K562 (cell line): ENCODE measurements around the gene SPTLC1. TPM values are rescaled to one million over a fixed set of nuclear protein-coding genes. Genes with fewer than 3 reads are reported as not detected.

Experiments
- BRD4 ChIP-seq: fragments of 200-600 bp; sonication (generic); IDR thresholded peaks from 2 replicates; pipeline ENCODE4 v1.6.1; 2017; ENCODE audit warnings: inconsistent platforms
- CREB1 ChIP-seq, 2 experiments: sonication (generic) in 1 of 2; formaldehyde crosslinking in 1 of 2; IDR thresholded peaks; 2 replicates each; pipeline versions ENCODE4 v1.6.1 to v1.8.0; 2012 to 2022; ENCODE audit warnings: inconsistent platforms in 1 of 2, mild to moderate bottlenecking in 1 of 2, missing genetic modification reagents in 1 of 2, moderate library complexity in 1 of 2
- GATA2 ChIP-seq: sonication (generic); formaldehyde crosslinking; IDR thresholded peaks from 2 replicates; pipeline ENCODE4 v1.4.0; 2020; ENCODE audit warnings: mild to moderate bottlenecking, missing genetic modification reagents
- JUN ChIP-seq, 2 experiments: sonication (generic) in 1 of 2; formaldehyde crosslinking in 1 of 2; IDR thresholded peaks; 2 replicates each; pipeline versions ENCODE4 v1.6.1 to v1.8.0; 2012 to 2022; ENCODE audit warnings: borderline replicate concordance in 2 of 2, mild to moderate bottlenecking in 2 of 2, improper control_type of control experiment in 1 of 2, low read depth in 1 of 2, low read length in 1 of 2, missing genetic modification reagents in 1 of 2
- PBX2 ChIP-seq, 2 experiments: IDR thresholded peaks in 1 of 2; conservative IDR thresholded peaks in 1 of 2; 2 replicates each; pipeline ENCODE4 v1.6.1; 2016; ENCODE audit warnings: low read depth in 2 of 2, mild to moderate bottlenecking in 1 of 2, missing compliant biosample characterization in 1 of 2, missing genetic modification characterization in 1 of 2, moderate library complexity in 1 of 2
- PREB ChIP-seq: sonication (generic); formaldehyde crosslinking; IDR thresholded peaks from 2 replicates; pipeline ENCODE4 v1.8.1; 2023; ENCODE audit warnings: mild to moderate bottlenecking, missing genetic modification reagents
- ZBTB33 ChIP-seq: sonication (generic); formaldehyde crosslinking; IDR thresholded peaks from 2 replicates; pipeline ENCODE4 v1.8.1; 2023; ENCODE audit warnings: mild to moderate bottlenecking, missing genetic modification reagents
- ZC3H8 ChIP-seq: fragments of 450-650 bp; IDR thresholded peaks from 2 replicates; pipeline ENCODE4 v1.6.1; 2017
- polyA plus RNA-seq, 8 experiments: library from polyadenylated mRNA; depleted of rRNA in 4 of 8; stranded (reverse) in 5 of 8; unstranded in 3 of 8; fragments of >200 nt; fragmentation: Nextera tagmentation in 2 of 8; fragmentation: Illumina TruSeq in 1 of 8; extraction: Ambion mirVana in 2 of 8; extraction: Trizol in 1 of 8; gene quantifications; 2 replicates each; pipeline versions ENCODE4 v1.2.1 to v1.2.3, GENCODE V29; 2011 to 2014; ENCODE audit warnings: inconsistent platforms in 1 of 8, missing spikeins in 1 of 8
- total RNA-seq, 7 experiments: library from RNA; depleted of rRNA in 6 of 7; stranded (reverse); fragments of >200 nt in 6 of 7; fragmentation: Illumina TruSeq in 2 of 7; extraction: Trizol in 2 of 7; gene quantifications; 2 replicates each; pipeline versions ENCODE4 v1.2.1 to v1.2.3, GENCODE V29; 2011 to 2021; ENCODE audit warnings: low replicate concordance in 1 of 7
- TF ChIP-seq, protein P1 (sequence below): fragments of 450-650 bp; IDR thresholded peaks from 2 replicates; pipeline ENCODE4 v1.6.1; 2016; ENCODE audit warnings: mild to moderate bottlenecking, moderate library complexity

The SPTLC1 gene
- total and polyA plus RNA-seq, 9 of the 15 experiments (the other 6 are each of a cell fraction or from before 2014, with no cell fraction given) = 58.8 to 125 (median 84.5) TPM

DNA sequence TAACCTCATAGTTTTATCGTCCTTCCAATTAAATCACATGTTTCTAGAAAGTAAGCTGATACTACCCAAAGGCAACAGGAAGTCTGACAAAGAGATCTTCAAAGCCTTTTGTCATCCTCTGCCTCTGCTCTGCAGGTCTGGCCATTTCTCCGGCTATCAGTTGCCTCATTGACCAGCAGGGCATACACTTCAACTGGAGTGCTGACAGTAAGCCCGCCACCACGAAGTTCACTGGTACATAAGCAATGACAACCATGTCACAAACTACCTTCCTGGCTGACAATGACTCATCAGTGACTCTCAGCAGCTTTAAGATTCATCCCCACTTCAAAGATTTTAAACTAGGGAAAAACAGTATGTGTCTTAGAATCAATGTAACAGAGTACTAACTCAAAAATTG lies 20.6 kb downstream of the SPTLC1 start (continued):
- TF ChIP-seq, protein P1, sequence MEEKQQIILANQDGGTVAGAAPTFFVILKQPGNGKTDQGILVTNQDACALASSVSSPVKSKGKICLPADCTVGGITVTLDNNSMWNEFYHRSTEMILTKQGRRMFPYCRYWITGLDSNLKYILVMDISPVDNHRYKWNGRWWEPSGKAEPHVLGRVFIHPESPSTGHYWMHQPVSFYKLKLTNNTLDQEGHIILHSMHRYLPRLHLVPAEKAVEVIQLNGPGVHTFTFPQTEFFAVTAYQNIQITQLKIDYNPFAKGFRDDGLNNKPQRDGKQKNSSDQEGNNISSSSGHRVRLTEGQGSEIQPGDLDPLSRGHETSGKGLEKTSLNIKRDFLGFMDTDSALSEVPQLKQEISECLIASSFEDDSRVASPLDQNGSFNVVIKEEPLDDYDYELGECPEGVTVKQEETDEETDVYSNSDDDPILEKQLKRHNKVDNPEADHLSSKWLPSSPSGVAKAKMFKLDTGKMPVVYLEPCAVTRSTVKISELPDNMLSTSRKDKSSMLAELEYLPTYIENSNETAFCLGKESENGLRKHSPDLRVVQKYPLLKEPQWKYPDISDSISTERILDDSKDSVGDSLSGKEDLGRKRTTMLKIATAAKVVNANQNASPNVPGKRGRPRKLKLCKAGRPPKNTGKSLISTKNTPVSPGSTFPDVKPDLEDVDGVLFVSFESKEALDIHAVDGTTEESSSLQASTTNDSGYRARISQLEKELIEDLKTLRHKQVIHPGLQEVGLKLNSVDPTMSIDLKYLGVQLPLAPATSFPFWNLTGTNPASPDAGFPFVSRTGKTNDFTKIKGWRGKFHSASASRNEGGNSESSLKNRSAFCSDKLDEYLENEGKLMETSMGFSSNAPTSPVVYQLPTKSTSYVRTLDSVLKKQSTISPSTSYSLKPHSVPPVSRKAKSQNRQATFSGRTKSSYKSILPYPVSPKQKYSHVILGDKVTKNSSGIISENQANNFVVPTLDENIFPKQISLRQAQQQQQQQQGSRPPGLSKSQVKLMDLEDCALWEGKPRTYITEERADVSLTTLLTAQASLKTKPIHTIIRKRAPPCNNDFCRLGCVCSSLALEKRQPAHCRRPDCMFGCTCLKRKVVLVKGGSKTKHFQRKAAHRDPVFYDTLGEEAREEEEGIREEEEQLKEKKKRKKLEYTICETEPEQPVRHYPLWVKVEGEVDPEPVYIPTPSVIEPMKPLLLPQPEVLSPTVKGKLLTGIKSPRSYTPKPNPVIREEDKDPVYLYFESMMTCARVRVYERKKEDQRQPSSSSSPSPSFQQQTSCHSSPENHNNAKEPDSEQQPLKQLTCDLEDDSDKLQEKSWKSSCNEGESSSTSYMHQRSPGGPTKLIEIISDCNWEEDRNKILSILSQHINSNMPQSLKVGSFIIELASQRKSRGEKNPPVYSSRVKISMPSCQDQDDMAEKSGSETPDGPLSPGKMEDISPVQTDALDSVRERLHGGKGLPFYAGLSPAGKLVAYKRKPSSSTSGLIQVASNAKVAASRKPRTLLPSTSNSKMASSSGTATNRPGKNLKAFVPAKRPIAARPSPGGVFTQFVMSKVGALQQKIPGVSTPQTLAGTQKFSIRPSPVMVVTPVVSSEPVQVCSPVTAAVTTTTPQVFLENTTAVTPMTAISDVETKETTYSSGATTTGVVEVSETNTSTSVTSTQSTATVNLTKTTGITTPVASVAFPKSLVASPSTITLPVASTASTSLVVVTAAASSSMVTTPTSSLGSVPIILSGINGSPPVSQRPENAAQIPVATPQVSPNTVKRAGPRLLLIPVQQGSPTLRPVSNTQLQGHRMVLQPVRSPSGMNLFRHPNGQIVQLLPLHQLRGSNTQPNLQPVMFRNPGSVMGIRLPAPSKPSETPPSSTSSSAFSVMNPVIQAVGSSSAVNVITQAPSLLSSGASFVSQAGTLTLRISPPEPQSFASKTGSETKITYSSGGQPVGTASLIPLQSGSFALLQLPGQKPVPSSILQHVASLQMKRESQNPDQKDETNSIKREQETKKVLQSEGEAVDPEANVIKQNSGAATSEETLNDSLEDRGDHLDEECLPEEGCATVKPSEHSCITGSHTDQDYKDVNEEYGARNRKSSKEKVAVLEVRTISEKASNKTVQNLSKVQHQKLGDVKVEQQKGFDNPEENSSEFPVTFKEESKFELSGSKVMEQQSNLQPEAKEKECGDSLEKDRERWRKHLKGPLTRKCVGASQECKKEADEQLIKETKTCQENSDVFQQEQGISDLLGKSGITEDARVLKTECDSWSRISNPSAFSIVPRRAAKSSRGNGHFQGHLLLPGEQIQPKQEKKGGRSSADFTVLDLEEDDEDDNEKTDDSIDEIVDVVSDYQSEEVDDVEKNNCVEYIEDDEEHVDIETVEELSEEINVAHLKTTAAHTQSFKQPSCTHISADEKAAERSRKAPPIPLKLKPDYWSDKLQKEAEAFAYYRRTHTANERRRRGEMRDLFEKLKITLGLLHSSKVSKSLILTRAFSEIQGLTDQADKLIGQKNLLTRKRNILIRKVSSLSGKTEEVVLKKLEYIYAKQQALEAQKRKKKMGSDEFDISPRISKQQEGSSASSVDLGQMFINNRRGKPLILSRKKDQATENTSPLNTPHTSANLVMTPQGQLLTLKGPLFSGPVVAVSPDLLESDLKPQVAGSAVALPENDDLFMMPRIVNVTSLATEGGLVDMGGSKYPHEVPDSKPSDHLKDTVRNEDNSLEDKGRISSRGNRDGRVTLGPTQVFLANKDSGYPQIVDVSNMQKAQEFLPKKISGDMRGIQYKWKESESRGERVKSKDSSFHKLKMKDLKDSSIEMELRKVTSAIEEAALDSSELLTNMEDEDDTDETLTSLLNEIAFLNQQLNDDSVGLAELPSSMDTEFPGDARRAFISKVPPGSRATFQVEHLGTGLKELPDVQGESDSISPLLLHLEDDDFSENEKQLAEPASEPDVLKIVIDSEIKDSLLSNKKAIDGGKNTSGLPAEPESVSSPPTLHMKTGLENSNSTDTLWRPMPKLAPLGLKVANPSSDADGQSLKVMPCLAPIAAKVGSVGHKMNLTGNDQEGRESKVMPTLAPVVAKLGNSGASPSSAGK = peak; percentile 32; the same call in 1 of the 2 replicates
- TF ChIP-seq GATA2 (CRISPR knock-in tag) = no peak
- TF ChIP-seq BRD4 = no peak
- no peak for TF ChIP-seq CREB1 (IDR thresholded peaks at IDR 0.05)
- 0 out of 2 replicates have a peak, but pooled peaks have one; percentile 34 for TF ChIP-seq CREB1 (CRISPR knock-in tag; IDR thresholded peaks at IDR 0.05)
- no peak for TF ChIP-seq PREB (CRISPR knock-in tag)
- TF ChIP-seq JUN (IDR thresholded peaks at IDR 0.05; ENCODE audit: borderline replicate concordance, low read depth, low read length) = peak; percentile 62; the same call in 1 of the 2 replicates
- TF ChIP-seq JUN (CRISPR knock-in tag; IDR thresholded peaks at IDR 0.05; ENCODE audit: borderline replicate concordance) = no peak
- TF ChIP-seq ZC3H8 = no peak
- no peak for TF ChIP-seq PBX2 (CRISPR knock-in tag; IDR thresholded peaks at IDR 0.05; ENCODE audit: low read depth)
- peak; percentile 68 for TF ChIP-seq PBX2 (tag; conservative IDR thresholded peaks at IDR 0.05; ENCODE audit: low read depth)
- TF ChIP-seq ZBTB33 (CRISPR knock-in tag) = peak; percentile 47; the same call in 1 of the 2 replicates
